PC-3 (cell line): ENCODE measurements around the gene DTD1.

Source experiments
- CTCF ChIP-seq: fragments of 300-600 bp; sonication (generic); conservative IDR thresholded peaks from 2 replicates; pipeline ENCODE4 v1.5.1; 2017; ENCODE audit warnings: antibody characterized with exemption, low read depth, mild to moderate bottlenecking, low read length
- EZH2 ChIP-seq: fragments of 300-600 bp; sonication (generic); IDR thresholded peaks from one replicate; pipeline ENCODE4 v1.6.1; 2017; ENCODE audit warnings: antibody characterized with exemption, mild to moderate bottlenecking, low read length; ENCODE audit not compliant: unreplicated experiment

- no peak for TF ChIP-seq CTCF
- TF ChIP-seq EZH2, result no peak
These were observed 66.0 kb downstream of the DTD1 start for GRCh38 chr20:18653736-18654447.
